ENCODE results near the gene SLC13A4. TPM values are rescaled to one million over a fixed set of nuclear protein-coding genes. Genes with fewer than 3 reads are reported as not detected.
"Not testable (repeated sequence)": the region's sequence is repeated elsewhere in the genome, so short reads cannot be mapped to it uniquely, and the experiment has no call there.

SLC13A4 gene
- total RNA-seq, 1 donor from 2014 or later, result not detected

DNA sequence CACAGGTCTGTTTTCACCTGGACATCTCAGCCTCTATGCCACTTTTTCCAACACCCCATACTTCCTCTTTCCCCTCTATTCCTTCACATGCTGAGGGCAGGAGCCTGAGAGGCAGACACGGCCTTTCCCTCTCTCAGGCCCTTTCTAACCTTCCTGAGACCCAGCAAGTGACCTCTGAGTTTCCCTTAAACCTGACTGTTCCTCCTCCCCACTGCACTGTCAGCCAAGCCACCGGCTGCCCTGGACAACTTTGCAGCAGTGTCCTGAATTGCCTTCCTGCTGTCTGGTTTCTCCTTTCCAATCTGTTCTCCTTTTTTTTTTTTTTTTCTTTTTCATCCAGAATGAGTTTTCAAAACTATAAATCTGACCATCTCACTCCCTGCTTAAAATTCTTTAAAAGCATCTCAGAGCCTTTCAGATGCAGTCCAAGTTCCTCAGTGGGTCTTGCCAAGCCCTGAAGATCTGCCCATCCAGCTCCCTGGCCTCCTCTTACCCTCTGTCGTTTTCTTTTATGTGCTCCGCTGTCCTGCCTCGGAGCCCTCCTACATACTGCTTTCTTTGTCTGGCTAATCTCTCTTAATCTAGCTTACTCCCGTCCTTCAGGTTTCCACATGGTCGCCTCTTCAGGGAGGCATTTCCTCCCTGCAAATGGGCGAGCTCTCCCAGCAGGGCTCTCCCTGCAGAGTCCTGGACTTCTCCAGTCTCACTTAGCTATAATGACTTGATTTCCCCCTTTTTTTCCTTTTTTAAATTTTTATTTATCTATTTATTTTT lies 30.5 kb downstream of the SLC13A4 start:
- DNase-seq (ENCODE audit: low read depth in 2 of 2), result no peak

DNA sequence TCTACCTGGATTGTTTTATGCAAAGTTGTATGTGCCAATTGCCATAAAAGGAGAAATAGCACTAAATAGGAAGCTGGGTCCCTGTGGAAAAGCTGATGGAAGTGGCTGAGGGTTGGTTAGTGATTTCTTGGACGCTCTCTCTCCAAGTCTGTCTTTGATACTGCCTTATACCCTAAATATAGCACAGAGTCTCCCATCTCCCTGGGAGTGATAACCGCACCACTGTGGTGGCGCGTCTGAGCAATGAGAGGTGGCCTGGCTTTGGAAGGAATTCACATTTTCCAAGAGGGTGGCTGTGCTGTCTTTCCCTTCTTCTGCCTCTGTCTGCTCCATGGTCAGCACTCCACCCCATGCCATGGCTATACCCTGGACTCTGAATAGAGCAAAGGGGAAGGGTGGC lies 34.4 kb downstream of the SLC13A4 start:
- no peak for DNase-seq (ENCODE audit: low read depth in 2 of 2)

DNA sequence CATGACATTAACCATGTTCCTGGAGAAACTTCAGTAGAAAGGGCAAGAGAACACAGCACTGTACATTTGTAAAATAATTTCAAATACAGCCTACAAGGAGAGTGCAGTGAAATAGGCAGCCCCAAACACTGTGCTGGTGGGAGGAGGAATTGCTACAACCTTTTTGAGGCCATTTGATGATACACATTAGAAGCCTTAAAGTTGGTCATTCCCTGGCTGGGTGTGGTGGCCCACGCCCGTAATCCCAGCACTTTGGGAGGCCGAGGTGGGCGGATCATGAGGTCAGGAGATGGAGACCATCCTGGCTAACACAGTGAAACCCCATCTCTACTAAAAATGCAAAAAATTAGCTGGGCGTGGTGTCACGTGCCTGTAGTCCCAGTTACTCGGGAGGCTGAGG lies 35.4 kb downstream of the SLC13A4 start:
- not testable (repeated sequence) for DNase-seq (ENCODE audit: low read depth in 2 of 2)

DNA sequence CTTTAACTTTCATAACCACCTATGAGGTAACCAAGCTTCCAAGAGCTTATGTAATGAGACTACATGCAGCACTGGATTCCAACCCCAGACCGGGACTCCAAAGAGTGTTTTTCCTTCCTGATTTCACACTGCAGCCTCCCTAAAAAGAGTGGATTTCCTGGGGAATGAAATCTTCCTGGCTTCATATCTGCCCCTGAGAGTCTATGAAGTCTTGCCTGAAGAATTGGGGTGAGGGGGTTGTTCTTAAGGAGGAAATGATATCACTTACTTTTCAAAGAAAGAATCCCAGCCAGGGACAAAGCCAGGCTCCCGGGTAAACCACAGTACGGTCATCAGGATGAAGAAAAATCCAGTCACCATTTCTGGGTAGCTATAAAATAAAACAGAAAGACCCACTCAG lies 35.9 kb downstream of the SLC13A4 start:
- peak in 1 of 2 donors; percentile 31 for DNase-seq (ENCODE audit: low read depth in 2 of 2)

DNA sequence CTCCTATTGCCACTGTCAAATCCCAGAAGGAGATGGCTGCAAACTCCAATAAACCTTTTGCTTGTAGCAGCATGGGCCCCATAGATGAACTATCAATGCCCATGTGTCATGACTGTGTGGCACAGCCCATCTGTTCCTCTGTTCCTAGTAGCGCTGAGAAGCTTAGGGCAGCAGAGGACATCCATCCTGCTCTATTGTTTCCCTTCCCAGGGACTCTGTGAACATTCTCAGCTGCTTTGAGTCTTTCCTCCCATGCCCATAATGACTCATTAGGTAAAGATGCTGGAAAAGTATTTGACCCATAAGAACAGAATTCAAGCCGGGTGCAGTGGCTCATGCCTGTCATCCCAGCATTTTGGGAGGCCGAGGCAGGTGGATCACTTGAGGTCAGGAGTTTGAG lies 37.4 kb downstream of the SLC13A4 start:
- peak in 1 of 2 donors; percentile 58 for DNase-seq (ENCODE audit: low read depth in 2 of 2)

DNA sequence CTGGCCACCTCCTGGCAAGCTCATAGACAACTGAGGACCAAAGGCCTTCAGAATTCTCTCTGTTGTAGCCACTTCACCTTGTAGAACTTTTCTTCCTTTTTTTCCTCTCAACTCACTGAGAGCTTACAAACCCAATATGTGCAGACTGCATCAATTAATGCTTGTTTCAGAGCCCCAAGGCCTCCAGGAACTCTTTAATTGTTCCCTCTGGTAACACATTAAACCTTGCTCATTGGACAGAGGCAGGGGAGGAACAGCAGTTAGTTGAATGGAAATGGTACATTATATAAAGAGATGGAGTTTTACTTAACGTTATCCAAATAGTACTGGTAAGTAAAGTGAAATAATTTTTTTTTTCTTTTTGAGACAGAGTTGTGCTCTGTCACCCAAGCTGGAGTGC lies 40.5 kb downstream of the SLC13A4 start:
- DNase-seq (ENCODE audit: low read depth in 2 of 2), result no peak

DNA sequence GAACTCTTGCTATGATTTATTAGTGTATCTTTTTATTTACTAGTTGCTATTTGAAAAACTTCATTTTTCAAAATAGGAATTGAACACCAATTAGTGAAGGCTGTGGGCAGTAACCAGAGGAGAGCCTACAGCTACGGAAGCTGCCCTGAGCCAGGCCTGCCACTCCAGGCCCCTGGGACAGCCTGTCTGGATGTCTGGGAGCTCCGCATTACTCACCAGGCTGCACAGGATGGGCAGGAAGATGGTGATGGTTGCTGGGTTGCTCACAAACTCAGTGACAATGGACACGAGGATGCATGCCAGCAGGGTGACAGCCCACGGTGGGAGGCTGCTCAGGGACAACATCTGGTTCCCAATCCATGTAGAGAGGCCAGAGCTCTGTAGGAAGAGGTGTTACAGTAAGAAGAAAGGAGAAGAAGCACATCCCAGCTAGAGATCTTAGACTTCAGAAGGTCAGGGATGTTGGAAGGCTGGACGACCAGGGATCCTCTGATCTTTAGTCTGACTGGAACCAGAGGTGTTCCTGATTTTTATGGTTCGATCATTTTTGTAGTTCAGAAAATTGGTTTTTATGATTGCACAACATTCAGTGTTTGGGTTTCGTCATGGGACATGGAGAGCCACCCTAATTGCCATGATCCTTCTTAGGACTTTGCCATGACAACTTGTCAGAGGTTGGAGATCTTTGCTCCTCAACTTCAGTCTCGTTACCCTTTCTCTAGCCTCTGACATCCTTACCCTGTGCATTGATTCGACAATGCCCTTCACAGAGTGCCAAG lies 42.5 kb downstream of the SLC13A4 start:
- DNase-seq (ENCODE audit: low read depth in 2 of 2), result peak; percentile 31 to 82

DNA sequence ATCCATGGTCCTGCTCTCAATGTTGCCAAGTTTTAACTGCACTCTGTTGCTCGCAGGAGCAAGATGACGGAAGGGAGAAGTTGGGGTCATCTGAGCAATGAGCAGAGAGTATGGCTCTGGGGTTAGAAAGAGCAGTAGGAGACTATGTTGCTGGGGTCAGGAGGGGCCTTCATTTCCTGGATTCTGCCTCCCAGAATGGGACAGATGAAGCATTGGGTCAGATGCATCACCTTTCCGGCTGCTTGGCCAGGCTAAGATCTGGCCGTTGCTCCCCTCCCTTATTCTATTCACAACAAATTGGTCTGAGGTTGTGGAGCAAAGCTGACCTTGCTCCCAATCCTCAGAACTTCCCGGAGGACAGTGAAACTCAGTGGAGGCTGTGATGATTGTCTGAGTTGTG lies 43.3 kb downstream of the SLC13A4 start:
- peak in 1 of 2 donors; percentile 41 for DNase-seq (ENCODE audit: low read depth in 2 of 2)

DNA sequence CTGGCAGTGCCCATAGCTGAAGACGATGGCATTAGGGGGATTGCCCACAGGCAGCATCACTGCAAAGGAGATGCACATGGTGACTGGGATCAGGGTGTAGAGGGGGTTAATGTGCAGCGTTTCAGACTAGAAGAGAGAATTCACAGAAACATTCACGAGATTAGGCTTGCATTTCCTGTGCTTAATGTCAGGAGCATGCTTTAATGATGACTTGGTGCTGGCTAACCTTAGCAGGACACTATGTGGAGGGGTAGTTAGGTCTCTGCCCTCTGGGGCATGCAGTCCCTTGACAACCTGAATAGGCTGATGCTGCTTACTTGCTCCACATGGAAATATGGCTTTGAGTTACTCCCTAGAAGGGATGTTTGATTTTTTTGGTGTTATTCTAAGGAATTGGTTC lies 43.9 kb downstream of the SLC13A4 start:
- DNase-seq (ENCODE audit: low read depth in 2 of 2), result peak in 1 of 2 donors; percentile 26

DNA sequence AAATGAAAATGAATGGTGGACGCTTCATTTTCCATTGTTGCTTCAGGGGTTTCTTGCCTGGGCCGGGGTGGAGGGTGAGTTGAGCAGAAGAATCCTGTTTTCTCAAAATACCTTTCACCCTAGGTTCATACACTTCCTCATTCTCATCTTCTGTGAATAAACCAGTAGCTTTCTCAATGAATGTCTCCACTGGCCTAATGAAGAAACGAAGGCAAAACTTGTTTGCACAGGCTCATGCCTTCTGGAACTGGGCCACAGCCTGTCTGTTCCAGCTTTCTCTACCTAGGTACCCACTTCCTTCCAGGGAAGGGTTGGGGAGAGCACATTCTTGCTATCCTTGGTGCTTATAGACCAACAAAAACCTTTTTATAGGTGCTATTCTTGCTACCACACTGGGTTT lies 44.4 kb downstream of the SLC13A4 start:
- DNase-seq (ENCODE audit: low read depth in 2 of 2), result no peak

DNA sequence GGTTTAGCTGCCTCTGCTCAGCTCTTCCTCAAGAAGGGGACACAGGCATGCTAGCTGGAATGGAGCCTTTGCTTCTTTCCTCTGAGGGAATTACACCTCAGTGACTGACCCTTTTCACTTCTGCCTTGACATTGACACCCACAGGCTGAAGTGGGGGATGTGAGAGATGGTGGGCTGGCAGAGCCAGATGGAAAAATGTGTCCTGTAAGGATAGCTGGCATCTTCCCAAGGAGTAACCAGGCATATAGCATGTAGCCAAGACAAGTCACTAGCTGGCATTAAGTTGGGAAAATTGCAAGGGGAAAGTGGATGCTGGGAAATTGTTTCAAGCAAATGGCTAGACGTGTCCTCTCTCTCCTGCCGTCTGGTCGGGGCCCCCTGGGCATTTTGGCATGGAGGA lies 45.8 kb downstream of the SLC13A4 start:
- DNase-seq (ENCODE audit: low read depth in 2 of 2), result no peak

DNA sequence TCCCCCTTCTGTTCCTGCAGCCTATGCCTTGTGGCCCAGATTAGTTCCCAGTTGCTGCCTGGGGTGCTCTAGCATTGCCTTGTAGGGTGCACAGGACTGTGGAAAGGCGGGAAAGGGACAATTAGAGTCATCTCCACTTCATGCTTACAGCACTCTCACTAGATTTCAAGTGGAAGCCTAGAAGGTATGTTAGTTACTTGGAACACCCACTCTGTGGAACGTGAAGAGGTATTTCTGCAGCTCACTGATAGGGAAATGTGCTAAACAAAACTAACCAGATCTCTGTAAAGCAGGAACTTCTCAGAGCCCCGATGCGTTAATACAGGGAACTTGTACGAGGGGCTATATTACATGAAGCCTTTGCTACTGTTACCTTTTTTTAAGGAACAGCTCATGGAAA lies 46.2 kb downstream of the SLC13A4 start:
- no peak for DNase-seq (ENCODE audit: low read depth in 2 of 2)

DNA sequence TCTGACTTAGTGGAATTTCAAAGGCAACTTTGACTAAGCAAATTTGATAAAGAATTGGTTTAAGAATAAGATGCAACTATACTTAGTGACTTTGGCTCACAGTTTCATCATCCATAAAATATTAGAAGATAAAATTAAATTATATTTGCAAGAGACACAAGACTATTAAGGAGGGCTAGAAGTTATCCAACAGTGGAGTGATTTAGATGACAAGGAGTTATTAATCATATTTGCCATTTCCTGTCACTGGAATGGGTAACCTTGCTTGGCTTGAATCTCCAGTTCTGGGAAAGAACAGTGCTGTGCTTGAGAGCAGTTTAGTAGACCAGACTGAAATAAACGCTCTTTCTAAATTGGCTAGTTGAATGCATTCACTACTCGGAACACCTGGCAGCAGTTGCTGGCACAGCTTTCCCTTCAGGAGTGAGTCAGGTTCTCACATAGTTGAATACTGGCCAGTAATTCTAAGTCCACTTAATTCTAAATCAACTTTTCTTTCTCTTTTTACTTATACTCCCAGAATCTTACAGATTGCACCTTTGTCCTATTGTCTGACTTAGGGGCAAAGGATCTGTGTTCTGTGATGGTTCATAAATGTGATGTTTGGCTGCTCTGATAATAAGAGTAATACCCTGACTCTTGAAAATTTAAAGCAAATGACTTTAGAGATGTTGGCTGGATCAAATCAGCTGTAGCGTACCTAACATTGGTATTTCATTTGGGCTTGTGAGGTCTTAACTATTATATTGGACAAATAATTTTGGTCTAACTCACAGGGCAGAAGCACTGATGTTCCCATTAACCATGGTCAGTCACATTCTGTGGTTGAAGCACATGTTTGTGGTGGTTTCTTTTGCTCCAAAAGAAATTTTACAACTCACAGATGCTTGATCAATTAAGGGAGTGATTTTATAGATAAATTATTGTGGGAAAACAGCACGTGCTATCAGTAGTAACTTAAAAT lies 49.1 kb downstream of the SLC13A4 start:
- peak; percentile 25 to 74 for DNase-seq (ENCODE audit: low read depth in 2 of 2)

DNA sequence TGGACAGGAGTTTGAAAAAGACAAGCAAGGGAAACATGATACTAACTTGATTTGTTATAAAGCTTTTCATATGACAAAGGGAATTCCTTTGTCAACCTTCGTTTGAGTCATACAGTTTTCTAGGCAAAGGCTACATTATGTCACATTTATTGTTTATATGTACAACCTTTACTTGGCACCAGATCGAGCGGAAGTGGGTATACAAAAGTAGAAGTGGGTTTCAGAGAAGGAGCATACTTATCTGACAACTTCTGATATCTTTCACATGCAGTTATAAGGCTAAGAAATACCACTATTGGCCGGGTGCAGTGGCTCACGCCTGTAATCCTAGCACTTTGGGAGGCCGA lies 54.7 kb downstream of the SLC13A4 start:
- DNase-seq (ENCODE audit: low read depth in 2 of 2), result peak; percentile 14 to 77

DNA sequence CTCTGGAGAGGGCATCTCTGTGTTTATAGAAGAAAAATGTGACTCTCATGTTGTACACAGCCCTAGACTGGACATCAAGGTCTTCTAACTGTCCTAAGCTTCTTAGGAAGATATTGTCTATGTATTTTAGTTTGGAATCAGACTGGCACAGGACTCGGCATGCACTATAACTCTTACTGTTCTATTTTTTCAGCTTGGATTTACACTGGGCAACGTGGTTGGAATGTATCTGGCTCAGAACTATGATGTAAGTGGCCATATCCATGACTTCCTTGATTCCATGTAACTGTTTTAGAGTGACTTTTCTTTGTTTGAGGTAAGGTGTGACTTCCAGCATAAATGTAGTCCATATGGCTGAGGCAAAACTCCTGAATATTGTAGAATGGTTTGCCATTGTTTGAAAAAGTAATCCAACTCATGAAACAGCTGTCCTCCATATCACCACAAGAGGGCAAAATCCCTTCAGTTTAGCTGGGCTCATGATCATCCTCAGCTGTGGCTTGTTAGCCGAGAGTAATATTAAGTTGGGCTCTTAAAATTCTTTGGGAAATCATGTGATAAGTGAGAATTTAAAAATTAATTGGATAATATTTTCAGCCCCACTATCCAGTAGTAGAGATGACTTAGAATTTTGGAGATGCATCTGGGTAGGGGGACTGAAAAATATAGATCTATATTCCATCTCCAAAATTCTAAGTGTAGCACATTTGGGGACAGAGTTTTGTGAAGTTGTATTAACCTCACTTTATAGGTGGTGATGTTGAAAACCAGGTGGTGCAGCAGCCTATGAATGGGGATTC lies 55.2 kb downstream of the SLC13A4 start:
- DNase-seq (ENCODE audit: low read depth in 2 of 2), result peak; percentile 68 to 84

DNA sequence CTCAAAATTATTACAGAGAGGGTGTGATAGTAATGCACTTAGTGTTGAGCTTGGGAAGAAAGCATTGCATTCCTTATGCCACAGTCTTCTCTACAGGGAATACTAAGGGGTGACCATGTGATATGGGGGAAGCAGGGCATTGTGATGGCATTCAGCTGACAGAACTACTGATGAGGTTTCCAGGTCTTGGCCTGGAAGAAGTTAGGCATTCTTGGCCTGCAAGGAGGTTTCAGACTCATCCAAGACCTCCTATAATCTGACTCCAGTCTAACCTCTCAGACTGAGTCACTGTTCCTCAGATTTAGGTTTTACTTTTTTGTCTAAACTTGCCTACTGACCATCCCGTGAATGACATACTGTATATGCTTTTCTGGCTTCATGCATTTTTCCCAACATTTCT lies 57.8 kb downstream of the SLC13A4 start:
- peak in 1 of 2 donors; percentile 12 for DNase-seq (ENCODE audit: low read depth in 2 of 2)

DNA sequence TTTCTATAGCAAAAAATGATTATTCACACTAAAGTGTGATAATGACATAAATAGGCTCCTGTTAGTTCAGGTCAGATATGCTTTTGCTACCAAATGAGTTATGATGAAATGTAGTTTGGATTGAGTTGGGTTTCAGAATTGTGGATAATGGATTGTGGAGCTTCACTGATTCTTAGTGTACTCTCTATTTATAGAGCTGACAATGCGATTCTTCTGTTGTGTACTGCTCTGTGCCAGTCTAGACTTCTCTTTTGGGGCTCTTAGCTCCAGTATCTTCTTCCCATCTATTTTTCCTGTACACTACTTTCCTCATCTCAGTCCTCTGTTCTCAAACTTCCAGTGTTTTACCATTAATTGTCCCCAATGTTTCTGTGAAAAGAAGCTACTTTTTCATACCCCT lies 58.2 kb downstream of the SLC13A4 start:
- no peak for DNase-seq (ENCODE audit: low read depth in 2 of 2)

DNA sequence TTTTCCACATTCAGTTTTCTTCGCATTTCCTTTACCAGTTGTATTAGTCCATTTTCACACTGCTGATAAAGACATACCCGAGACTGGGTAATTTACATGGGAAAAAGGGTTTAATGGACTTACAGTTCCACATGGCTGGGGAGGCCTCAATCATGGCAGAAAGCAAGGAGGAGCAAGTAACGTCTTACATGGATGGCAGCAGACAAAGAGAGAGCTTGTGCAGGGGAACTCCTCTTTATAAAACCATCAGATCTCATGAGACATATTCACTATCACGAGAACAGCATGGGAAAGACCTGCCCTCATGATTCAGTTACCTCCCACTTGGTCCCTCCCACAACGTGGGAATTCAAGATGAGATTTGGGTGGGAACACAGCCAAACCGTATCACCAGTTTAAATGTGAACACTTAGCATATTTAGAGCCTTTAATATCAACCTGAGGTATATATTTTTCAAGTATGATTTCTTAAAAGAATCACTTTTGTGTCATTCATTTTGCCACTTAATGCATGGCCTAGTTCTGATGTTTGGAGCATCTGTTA lies 59.1 kb downstream of the SLC13A4 start:
- not testable (repeated sequence) for DNase-seq (ENCODE audit: low read depth in 2 of 2)

DNA sequence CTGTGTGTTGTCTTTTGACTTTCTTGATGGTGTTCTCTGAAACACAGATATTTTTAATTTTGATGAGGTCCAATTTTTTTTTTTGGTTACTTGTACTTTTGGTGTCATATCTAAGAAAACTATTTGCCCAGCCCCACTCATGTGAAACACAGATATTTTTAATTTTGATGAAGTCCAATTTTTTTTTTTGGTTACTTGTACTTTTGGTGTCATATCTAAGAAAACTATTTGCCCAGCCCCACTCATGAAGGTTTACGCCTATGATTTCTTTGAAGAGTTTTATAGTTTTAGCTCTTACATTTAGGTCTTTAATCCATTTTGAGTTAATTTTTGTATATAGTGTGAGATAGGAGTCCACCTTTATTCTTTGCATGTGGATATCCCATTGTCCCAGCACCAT lies 60.4 kb downstream of the SLC13A4 start:
- DNase-seq (ENCODE audit: low read depth in 2 of 2), result not testable (repeated sequence)

DNA sequence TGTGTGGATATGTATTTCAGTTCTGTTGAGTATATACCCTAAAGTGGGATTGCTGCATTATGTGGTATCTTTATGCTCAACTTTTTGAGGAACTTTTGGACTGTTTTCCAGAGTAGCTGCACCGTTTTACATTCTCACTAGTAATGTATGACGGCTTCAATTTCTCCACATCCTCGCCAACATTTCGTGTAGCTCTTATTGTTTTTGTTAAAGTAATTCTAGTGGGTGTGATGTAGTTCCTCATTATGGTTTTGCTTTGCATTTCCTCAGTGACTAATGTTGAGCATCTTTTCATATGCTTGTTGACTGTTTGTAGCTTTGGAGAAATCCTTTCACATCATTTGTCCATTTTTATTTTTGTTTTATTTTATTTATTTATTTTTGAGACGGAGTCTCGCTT lies 61.1 kb downstream of the SLC13A4 start:
- no peak for DNase-seq (ENCODE audit: low read depth in 2 of 2)

DNA sequence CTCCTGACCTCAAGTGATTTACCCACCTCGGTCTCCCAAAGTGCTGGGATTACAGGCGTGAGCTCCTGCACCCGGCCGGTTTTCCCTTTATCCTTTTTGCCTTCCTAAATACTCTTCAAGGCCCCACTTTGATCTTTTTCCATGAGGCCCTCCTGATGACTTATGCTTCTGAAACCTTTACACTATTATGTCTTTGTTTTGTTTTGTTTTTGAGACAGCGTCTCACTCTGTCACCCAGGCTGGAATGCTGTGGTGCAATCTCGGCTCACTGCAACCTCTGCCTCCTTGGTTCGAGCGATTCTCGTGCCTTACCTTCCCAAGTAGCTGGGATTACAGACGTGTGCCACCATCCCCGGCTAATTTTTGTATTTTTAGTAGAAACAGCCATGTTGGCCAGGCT lies 61.8 kb downstream of the SLC13A4 start:
- DNase-seq (ENCODE audit: low read depth in 2 of 2), result no peak

Measured in dermis microvascular lymphatic vessel endothelial cell (primary cell).